HEK293 (cell line): Measurements from ENCODE around the gene RFESD.

Experiments
- CTCF ChIP-seq: fragments of 450-650 bp; formaldehyde crosslinking; IDR thresholded peaks from 2 replicates; pipeline ENCODE4 v1.5.1; 2016; ENCODE audit warnings: missing biosample characterization, missing genetic modification characterization
- REST ChIP-seq: fragments of 450-650 bp; formaldehyde crosslinking; IDR thresholded peaks from 2 replicates; pipeline ENCODE4 v1.5.1; 2016; ENCODE audit warnings: missing biosample characterization, missing genetic modification characterization
- SETDB1 ChIP-seq: IDR thresholded peaks from one replicate; pipeline ENCODE4 v1.6.1; 2017; ENCODE audit warnings: mild to moderate bottlenecking, low read length, moderate library complexity, mixed read lengths; ENCODE audit not compliant: insufficient read length
- YY1 ChIP-seq: fragments of 450-650 bp; formaldehyde crosslinking; IDR thresholded peaks from 2 replicates; pipeline ENCODE4 v1.5.1; 2018; ENCODE audit warnings: missing biosample characterization, missing genetic modification characterization
- ZBTB11 ChIP-seq: fragments of 450-650 bp; formaldehyde crosslinking; conservative IDR thresholded peaks from 2 replicates; pipeline ENCODE4 v1.5.1; 2016; ENCODE audit warnings: low read depth, missing biosample characterization, missing genetic modification characterization
- ZBTB20 ChIP-seq: fragments of 450-650 bp; formaldehyde crosslinking; IDR thresholded peaks from 2 replicates; pipeline ENCODE4 v1.5.1; 2016; ENCODE audit warnings: missing biosample characterization, missing genetic modification characterization
- ZNF529 ChIP-seq: fragments of 450-650 bp; formaldehyde crosslinking; IDR thresholded peaks from 2 replicates; pipeline ENCODE4 v1.5.1; 2017; ENCODE audit warnings: missing genetic modification characterization, missing biosample characterization; ENCODE audit not compliant: insufficient replicate concordance
- ZNF692 ChIP-seq: fragments of 450-650 bp; formaldehyde crosslinking; IDR thresholded peaks from 2 replicates; pipeline ENCODE4 v1.5.1; 2016; ENCODE audit warnings: missing biosample characterization, missing genetic modification characterization
- ZSCAN18 ChIP-seq: fragments of 450-650 bp; formaldehyde crosslinking; IDR thresholded peaks from 2 replicates; pipeline ENCODE4 v1.5.1; 2016; ENCODE audit warnings: missing biosample characterization, missing genetic modification characterization

- TF ChIP-seq REST (tag by site-specific recombination) (no peak), ZBTB20 (tag by site-specific recombination) (no peak), ZNF529 (tag by site-specific recombination) (no peak), CTCF (tag by site-specific recombination) (no peak; the same call in 1 of the 2 replicates), YY1 (no peak), ZNF692 (tag by site-specific recombination) (no peak), ZBTB11 (no peak), SETDB1 (no peak), ZSCAN18 (no peak)
Observed at GRCh38 chr5:95664204-95664786, 17.7 kb downstream of the RFESD start.
